Spinal cord (tissue), 10 donors: ENCODE results near the gene NADK2. TPM values are rescaled to one million over a fixed set of nuclear protein-coding genes. Genes with fewer than 3 reads are reported as not detected.
"Not testable (repeated sequence)": the region's sequence is repeated elsewhere in the genome, so short reads cannot be mapped to it uniquely, and the experiment has no call there.

Experiments
- DNase-seq, 6 donors: peaks; one replicate each; pipeline versions ENCODE4 v3.0.0 to v3.0.0-alpha.2; 2013 to 2015; ENCODE audit warnings: low spot score in 6 of 6, low read depth in 4 of 6
- H3K27ac ChIP-seq: one replicate; pipeline ENCODE4 v1.5.1; 2013; ENCODE audit warnings: low read depth, low read length, control low read depth
- H3K27me3 ChIP-seq: one replicate; pipeline ENCODE4 v1.6.1; 2013; ENCODE audit warnings: low read length; ENCODE audit not compliant: control insufficient read depth, insufficient read depth
- H3K36me3 ChIP-seq: one replicate; pipeline ENCODE4 v1.6.1; 2013; ENCODE audit warnings: low read length; ENCODE audit not compliant: control insufficient read depth, insufficient read depth
- H3K4me1 ChIP-seq: one replicate; pipeline ENCODE4 v1.6.1; 2013; ENCODE audit warnings: low read length; ENCODE audit not compliant: control insufficient read depth, insufficient read depth
- H3K4me3 ChIP-seq: one replicate; pipeline ENCODE4 v1.5.1; 2013; ENCODE audit warnings: low read depth, low read length, control low read depth
- H3K9me3 ChIP-seq: one replicate; pipeline ENCODE4 v1.6.1; 2013; ENCODE audit warnings: low read length; ENCODE audit not compliant: control insufficient read depth, insufficient read depth
- WGBS: methylation state at CpG from one replicate; pipeline ENCODE4 v1.1.5; 2013; ENCODE audit warnings: missing lambda C conversion rate; ENCODE audit not compliant: insufficient coverage; 5-methylcytosine and 5-hydroxymethylcytosine counted together
- long read RNA-seq, 4 donors: transcript quantifications; one replicate each; lab custom pipeline, GENCODE V29; 2026
- polyA plus RNA-seq, 2 donors: library from polyadenylated mRNA; unstranded; fragments of 120-200 nt; gene quantifications; one replicate each; pipeline ENCODE4 v1.2.1, GENCODE V29; 2013; ENCODE audit not compliant: insufficient read length in 2 of 2
- total RNA-seq, 2 donors: library from RNA; depleted of rRNA in 1 of 2; stranded (reverse); fragments of 120-200 nt in 1 of 2; fragments of >200 nt in 1 of 2; gene quantifications; one replicate each; pipeline versions ENCODE4 v1.2.3 to v1.2.4, GENCODE V29; 2013 to 2014
- donor health status: healthy.

Gene NADK2
- 10 to 100 TPM; 69.0 to 90.4 TPM for total RNA-seq
- polyA plus RNA-seq = 10 to 100 TPM; 58.5 to 88.6 TPM
- long read RNA-seq, donor 1, transcript NADK2-202 (12 exons, 2,243 nt) = major isoform, 9 of 10 reads
- long read RNA-seq, donor 1, partial matches to known transcripts = 0 of 10 reads
- long read RNA-seq, donor 1, other reads (novel, unspliced or antisense) = 0 of 10 reads
- long read RNA-seq, donor 2, transcript NADK2-202 (12 exons, 2,243 nt) = major isoform, 13 of 13 reads
- long read RNA-seq, donor 2, partial matches to known transcripts = 0 of 13 reads
- long read RNA-seq, donor 2, other reads (novel, unspliced or antisense) = 0 of 13 reads
- long read RNA-seq, donor 3, transcript NADK2-202 (12 exons, 2,243 nt) = major isoform, 8 of 8 reads
- long read RNA-seq, donor 3, partial matches to known transcripts = 0 of 8 reads
- long read RNA-seq, donor 3, other reads (novel, unspliced or antisense) = 0 of 8 reads
- long read RNA-seq, donor 4, partial matches to known transcripts = 0 of 2 reads
- long read RNA-seq, donor 4, other reads (novel, unspliced or antisense) = 0 of 2 reads

- Histone ChIP-seq H3K27me3 (no peaks in the 10 kb centered on the region), H3K4me1 (peaks cover 10% of the 10 kb centered on the region), H3K36me3 (no peaks in the 10 kb centered on the region), H3K27ac (peak within 1 kb of the TSS; percentile 99), H3K9me3 (no peaks in the 10 kb centered on the region), H3K4me3 (peak within 1 kb of the TSS; percentile 88)
- under 1% methylated on average over 95 of the region's 100 CpGs for WGBS
- peak; percentile 91 to 99 (median 95) for DNase-seq
Observed at GRCh38 chr5:36241631-36242533, at the start of gene NADK2. NADK2 (minus strand) TSS chr5:36241925; CDS start chr5:36241798, 127 bp downstream.

- no peak overlapping the region for H3K27ac ChIP-seq
- no peaks in the 10 kb centered on the region for H3K9me3 ChIP-seq
- no peaks in the 10 kb centered on the region for H3K27me3 ChIP-seq
- no peaks in the 10 kb centered on the region for H3K4me1 ChIP-seq
- no peak for DNase-seq
- 37% methylated on average over 2 of the region's 2 CpGs for WGBS
- H3K36me3 ChIP-seq = no peaks in the 10 kb centered on the region
- no peak overlapping the region for H3K4me3 ChIP-seq
Observed at GRCh38 chr5:36285837-36286615, 44.3 kb upstream of the NADK2 start.

- not testable (repeated sequence) for H3K4me1 ChIP-seq, H3K27ac ChIP-seq, DNase-seq, H3K9me3 ChIP-seq, H3K36me3 ChIP-seq, H3K4me3 ChIP-seq, H3K27me3 ChIP-seq
- no CpG with 5 or more reads among the region's 3 CpGs for WGBS
Observed at GRCh38 chr5:36283775-36284174, 42.0 kb upstream of the NADK2 start.

GRCh38 chr5:36281626-36282025 is 39.9 kb upstream of the NADK2 start:
- no peaks in the 10 kb centered on the region for H3K4me1 ChIP-seq
- H3K36me3 ChIP-seq = no peaks in the 10 kb centered on the region
- no peak overlapping the region for H3K27ac ChIP-seq
- no CpG with 5 or more reads among the region's 2 CpGs for WGBS
- no peaks in the 10 kb centered on the region for H3K27me3 ChIP-seq
- DNase-seq = no peak
- H3K9me3 ChIP-seq = no peaks in the 10 kb centered on the region
- no peak overlapping the region for H3K4me3 ChIP-seq

GRCh38 chr5:36279054-36279698 is 37.5 kb upstream of the NADK2 start:
- Histone ChIP-seq H3K9me3 (no peaks in the 10 kb centered on the region), H3K4me1 (no peaks in the 10 kb centered on the region), H3K27ac (no peak overlapping the region), H3K27me3 (no peaks in the 10 kb centered on the region), H3K36me3 (no peaks in the 10 kb centered on the region), H3K4me3 (no peak overlapping the region)
- peak in 1 of 6 donors; percentile 9 for DNase-seq
- WGBS = no CpG with 5 or more reads among the region's 3 CpGs

- Histone ChIP-seq H3K27me3 (no peaks in the 10 kb centered on the region), H3K4me1 (no peaks in the 10 kb centered on the region), H3K9me3 (no peaks in the 10 kb centered on the region), H3K27ac (no peak overlapping the region), H3K36me3 (no peaks in the 10 kb centered on the region), H3K4me3 (no peak overlapping the region)
- no CpG with 5 or more reads among the region's 5 CpGs for WGBS
- no peak for DNase-seq
Observed at GRCh38 chr5:36277521-36278176, 35.9 kb upstream of the NADK2 start.

- no peaks in the 10 kb centered on the region for H3K36me3 ChIP-seq
- peak in 1 of 6 donors; percentile 57 for DNase-seq
- H3K9me3 ChIP-seq = no peaks in the 10 kb centered on the region
- H3K4me1 ChIP-seq = no peaks in the 10 kb centered on the region
- H3K27me3 ChIP-seq = no peaks in the 10 kb centered on the region
- peak overlapping the region; percentile 7 for H3K27ac ChIP-seq
- H3K4me3 ChIP-seq = no peak overlapping the region
Observed at GRCh38 chr5:36276864-36277263, 35.1 kb upstream of the NADK2 start.

GRCh38 chr5:36273809-36274526 is 32.2 kb upstream of the NADK2 start:
- Histone ChIP-seq H3K36me3 (no peaks in the 10 kb centered on the region), H3K9me3 (no peaks in the 10 kb centered on the region), H3K27me3 (no peaks in the 10 kb centered on the region), H3K4me3 (no peak overlapping the region), H3K27ac (no peak overlapping the region), H3K4me1 (no peaks in the 10 kb centered on the region)
- DNase-seq = no peak
- WGBS = 82% methylated on average over 4 of the region's 6 CpGs
